ENCODE measurements around the gene ZNF888.

ZNF888 gene

GRCh38 chr19:52922841-52923777 is at the start of gene ZNF888:
Gene ZNF888 (minus strand): TSS chr19:52923428. CDS start chr19:52917873, 5,555 bp downstream.
- H3K27me3 ChIP-seq (ENCODE audit: control insufficient read depth in 5 of 5, insufficient read depth in 4 of 5, low read length in 5 of 5), result no peaks in the 10 kb centered on the region
- H3K36me3 ChIP-seq (ENCODE audit: control insufficient read depth in 5 of 5, insufficient read depth in 5 of 5, low read length in 5 of 5), result peaks cover 0 to 3% (median 0%) of the 10 kb centered on the region in 5 donors
- no peaks in the 10 kb centered on the region for H3K9me3 ChIP-seq (ENCODE audit: control insufficient read depth in 5 of 5, low read length in 5 of 5)
- H3K4me3 ChIP-seq (ENCODE audit: low read depth in 1 of 5, low read length in 5 of 5), result peak within 1 kb of the TSS; percentile 87 to 99 (median 96)
- H3K9ac ChIP-seq (ENCODE audit: low read length in 5 of 5), result peak within 1 kb of the TSS; percentile 81 to 98 (median 92)
- H3K4me1 ChIP-seq (ENCODE audit: control insufficient read depth in 5 of 5, insufficient read depth in 5 of 5, low read length in 5 of 5), result peaks cover 1 to 20% (median 18%) of the 10 kb centered on the region in 5 donors
- peak within 1 kb of the TSS; percentile 81 for H3K27ac ChIP-seq (ENCODE audit: low read depth, low read length)

- H3K4me3 ChIP-seq (ENCODE audit: low read depth in 1 of 5, low read length in 5 of 5), result no peak overlapping the region
- peaks cover 0 to 12% (median 8%) of the 10 kb centered on the region in 5 donors for H3K36me3 ChIP-seq (ENCODE audit: control insufficient read depth in 5 of 5, insufficient read depth in 5 of 5, low read length in 5 of 5)
- peaks cover 0 to 7% (median 5%) of the 10 kb centered on the region in 5 donors for H3K9me3 ChIP-seq (ENCODE audit: control insufficient read depth in 5 of 5, low read length in 5 of 5)
- peaks cover 1 to 9% (median 7%) of the 10 kb centered on the region in 5 donors for H3K4me1 ChIP-seq (ENCODE audit: control insufficient read depth in 5 of 5, insufficient read depth in 5 of 5, low read length in 5 of 5)
- no peak overlapping the region for H3K9ac ChIP-seq (ENCODE audit: low read length in 5 of 5)
- H3K27me3 ChIP-seq (ENCODE audit: control insufficient read depth in 5 of 5, insufficient read depth in 4 of 5, low read length in 5 of 5), result no peaks in the 10 kb centered on the region
- no peak overlapping the region for H3K27ac ChIP-seq (ENCODE audit: low read depth, low read length)
Measured at GRCh38 chr19:52967772-52968171, 44.5 kb upstream of the ZNF888 start.

GRCh38 chr19:52963247-52963618 is 40.0 kb upstream of the ZNF888 start:
- Histone ChIP-seq H3K9ac (ENCODE audit: low read length in 5 of 5) (peak overlapping the region in 4 of 5 donors; percentile 56 to 78 (median 66)), H3K4me1 (ENCODE audit: control insufficient read depth in 5 of 5, insufficient read depth in 5 of 5, low read length in 5 of 5) (peaks cover 1 to 21% (median 19%) of the 10 kb centered on the region in 5 donors)

GRCh38 chr19:52962394-52963246 is 39.4 kb upstream of the ZNF888 start, which contains the start of gene ZNF816:
Gene ZNF816 (minus strand): TSS chr19:52962881. CDS start chr19:52956089, 6,792 bp downstream.
- Histone ChIP-seq H3K36me3 (ENCODE audit: control insufficient read depth in 5 of 5, insufficient read depth in 5 of 5, low read length in 5 of 5) (peaks cover 0 to 5% (median 4%) of the 10 kb centered on the region in 5 donors), H3K27me3 (ENCODE audit: control insufficient read depth in 5 of 5, insufficient read depth in 4 of 5, low read length in 5 of 5) (no peaks in the 10 kb centered on the region), H3K9me3 (ENCODE audit: control insufficient read depth in 5 of 5, low read length in 5 of 5) (peaks cover 0 to 23% (median 4%) of the 10 kb centered on the region in 5 donors), H3K9ac (ENCODE audit: low read length in 5 of 5) (peak within 1 kb of the TSS; percentile 56 to 80 (median 73)), H3K27ac (ENCODE audit: low read depth, low read length) (peak within 1 kb of the TSS; percentile 73), H3K4me1 (ENCODE audit: control insufficient read depth in 5 of 5, insufficient read depth in 5 of 5, low read length in 5 of 5) (peaks cover 1 to 21% (median 19%) of the 10 kb centered on the region in 5 donors), H3K4me3 (ENCODE audit: low read depth in 1 of 5, low read length in 5 of 5) (peak within 1 kb of the TSS; percentile 84 to 93 (median 90))

More at GRCh38 chr19:52963247-52963618, 40.0 kb upstream of the ZNF888 start:
- Histone ChIP-seq H3K27me3 (ENCODE audit: control insufficient read depth in 5 of 5, insufficient read depth in 4 of 5, low read length in 5 of 5) (no peaks in the 10 kb centered on the region), H3K36me3 (ENCODE audit: control insufficient read depth in 5 of 5, insufficient read depth in 5 of 5, low read length in 5 of 5) (peaks cover 0 to 5% (median 4%) of the 10 kb centered on the region in 5 donors), H3K27ac (ENCODE audit: low read depth, low read length) (peak overlapping the region; percentile 73), H3K4me3 (ENCODE audit: low read depth in 1 of 5, low read length in 5 of 5) (peak overlapping the region; percentile 84 to 92 (median 90)), H3K9me3 (ENCODE audit: control insufficient read depth in 5 of 5, low read length in 5 of 5) (peaks cover 0 to 17% (median 7%) of the 10 kb centered on the region in 5 donors)

- Histone ChIP-seq H3K4me3 (ENCODE audit: low read depth in 1 of 5, low read length in 5 of 5) (peak overlapping the region; percentile 84 to 93 (median 90)), H3K9ac (ENCODE audit: low read length in 5 of 5) (peak overlapping the region; percentile 48 to 80 (median 73)), H3K9me3 (ENCODE audit: control insufficient read depth in 5 of 5, low read length in 5 of 5) (peaks cover 0 to 30% (median 6%) of the 10 kb centered on the region in 5 donors), H3K36me3 (ENCODE audit: control insufficient read depth in 5 of 5, insufficient read depth in 5 of 5, low read length in 5 of 5) (peaks cover 0 to 8% (median 7%) of the 10 kb centered on the region in 5 donors), H3K27ac (ENCODE audit: low read depth, low read length) (peak overlapping the region; percentile 73), H3K27me3 (ENCODE audit: control insufficient read depth in 5 of 5, insufficient read depth in 4 of 5, low read length in 5 of 5) (no peaks in the 10 kb centered on the region), H3K4me1 (ENCODE audit: control insufficient read depth in 5 of 5, insufficient read depth in 5 of 5, low read length in 5 of 5) (peaks cover 1 to 21% (median 19%) of the 10 kb centered on the region in 5 donors)
Measured at GRCh38 chr19:52961981-52962380, 38.8 kb upstream of the ZNF888 start.

- H3K36me3 ChIP-seq (ENCODE audit: control insufficient read depth in 5 of 5, insufficient read depth in 5 of 5, low read length in 5 of 5), result peaks cover 7 to 29% (median 27%) of the 10 kb centered on the region in 5 donors
- H3K27ac ChIP-seq (ENCODE audit: low read depth, low read length), result no peak overlapping the region
- H3K27me3 ChIP-seq (ENCODE audit: control insufficient read depth in 5 of 5, insufficient read depth in 4 of 5, low read length in 5 of 5), result no peaks in the 10 kb centered on the region
- H3K4me1 ChIP-seq (ENCODE audit: control insufficient read depth in 5 of 5, insufficient read depth in 5 of 5, low read length in 5 of 5), result peaks cover 1 to 21% (median 19%) of the 10 kb centered on the region in 5 donors
- no peak overlapping the region for H3K9ac ChIP-seq (ENCODE audit: low read length in 5 of 5)
- H3K4me3 ChIP-seq (ENCODE audit: low read depth in 1 of 5, low read length in 5 of 5), result no peak overlapping the region
- H3K9me3 ChIP-seq (ENCODE audit: control insufficient read depth in 5 of 5, low read length in 5 of 5), result peaks cover 0 to 47% (median 12%) of the 10 kb centered on the region in 5 donors
Measured at GRCh38 chr19:52959613-52960295, 36.5 kb upstream of the ZNF888 start.

- Histone ChIP-seq H3K27ac (ENCODE audit: low read depth, low read length) (no peak overlapping the region), H3K36me3 (ENCODE audit: control insufficient read depth in 5 of 5, insufficient read depth in 5 of 5, low read length in 5 of 5) (peaks cover 8 to 42% (median 38%) of the 10 kb centered on the region in 5 donors), H3K9ac (ENCODE audit: low read length in 5 of 5) (no peak overlapping the region), H3K4me1 (ENCODE audit: control insufficient read depth in 5 of 5, insufficient read depth in 5 of 5, low read length in 5 of 5) (peaks cover 0 to 13% (median 12%) of the 10 kb centered on the region in 5 donors), H3K9me3 (ENCODE audit: control insufficient read depth in 5 of 5, low read length in 5 of 5) (peaks cover 0 to 50% (median 15%) of the 10 kb centered on the region in 5 donors), H3K27me3 (ENCODE audit: control insufficient read depth in 5 of 5, insufficient read depth in 4 of 5, low read length in 5 of 5) (no peaks in the 10 kb centered on the region), H3K4me3 (ENCODE audit: low read depth in 1 of 5, low read length in 5 of 5) (peak overlapping the region in 2 of 5 donors; percentile 23 to 29)
Measured at GRCh38 chr19:52957591-52957990, 34.4 kb upstream of the ZNF888 start.

- peaks cover 0 to 56% (median 20%) of the 10 kb centered on the region in 5 donors for H3K9me3 ChIP-seq (ENCODE audit: control insufficient read depth in 5 of 5, low read length in 5 of 5)
- H3K4me3 ChIP-seq (ENCODE audit: low read depth in 1 of 5, low read length in 5 of 5), result peak overlapping the region in 2 of 5 donors; percentile 23 to 29
- H3K27ac ChIP-seq (ENCODE audit: low read depth, low read length), result no peak overlapping the region
- H3K9ac ChIP-seq (ENCODE audit: low read length in 5 of 5), result no peak overlapping the region
- H3K4me1 ChIP-seq (ENCODE audit: control insufficient read depth in 5 of 5, insufficient read depth in 5 of 5, low read length in 5 of 5), result peaks cover 0 to 7% (median 6%) of the 10 kb centered on the region in 5 donors
- no peaks in the 10 kb centered on the region for H3K27me3 ChIP-seq (ENCODE audit: control insufficient read depth in 5 of 5, insufficient read depth in 4 of 5, low read length in 5 of 5)
- peaks cover 14 to 49% (median 44%) of the 10 kb centered on the region in 5 donors for H3K36me3 ChIP-seq (ENCODE audit: control insufficient read depth in 5 of 5, insufficient read depth in 5 of 5, low read length in 5 of 5)
Measured at GRCh38 chr19:52956917-52957316, 33.7 kb upstream of the ZNF888 start.

GRCh38 chr19:52949422-52949821 is 26.2 kb upstream of the ZNF888 start:
- Histone ChIP-seq H3K4me3 (ENCODE audit: low read depth in 1 of 5, low read length in 5 of 5) (peak overlapping the region in 2 of 5 donors; percentile 36 to 40), H3K27ac (ENCODE audit: low read depth, low read length) (no peak overlapping the region), H3K27me3 (ENCODE audit: control insufficient read depth in 5 of 5, insufficient read depth in 4 of 5, low read length in 5 of 5) (no peaks in the 10 kb centered on the region), H3K36me3 (ENCODE audit: control insufficient read depth in 5 of 5, insufficient read depth in 5 of 5, low read length in 5 of 5) (peaks cover 28 to 38% (median 34%) of the 10 kb centered on the region in 5 donors), H3K4me1 (ENCODE audit: control insufficient read depth in 5 of 5, insufficient read depth in 5 of 5, low read length in 5 of 5) (peaks cover 0 to 3% (median 0%) of the 10 kb centered on the region in 5 donors), H3K9ac (ENCODE audit: low read length in 5 of 5) (no peak overlapping the region), H3K9me3 (ENCODE audit: control insufficient read depth in 5 of 5, low read length in 5 of 5) (peaks cover 14 to 61% (median 51%) of the 10 kb centered on the region in 5 donors)

Data from subcutaneous abdominal adipose tissue (tissue), 5 donors.